SK-N-SH treated with all-trans-retinoic acid at 6 μM for 48 hours (cell line): ENCODE measurements around the gene NELFCD.

Source experiments
- ATAC-seq: fragments of 200-7000 bp; cut with Tn5 transposase; 3 replicates; pipeline ENCODE4 v1.9.1; 2020; ENCODE audit warnings: mild to moderate bottlenecking, moderate library complexity
- BACH2 ChIP-seq: fragments of 250-450 bp; sonication (Bioruptor Pico); IDR thresholded peaks from 2 replicates; pipeline ENCODE4 v1.9.0; 2021; ENCODE audit warnings: mild to moderate bottlenecking, borderline replicate concordance
- CSDC2 ChIP-seq: fragments of 250-450 bp; sonication (Bioruptor Pico); IDR thresholded peaks from 2 replicates; pipeline ENCODE4 v1.5.0; 2020; ENCODE audit warnings: mild to moderate bottlenecking, moderate library complexity
- ESRRG ChIP-seq: fragments of 250-450 bp; sonication (Bioruptor Pico); IDR thresholded peaks from 2 replicates; pipeline ENCODE4 v1.6.1; 2021; ENCODE audit warnings: mild to moderate bottlenecking
- OSR1 ChIP-seq: fragments of 250-450 bp; sonication (Bioruptor Pico); IDR thresholded peaks from 2 replicates; pipeline ENCODE4 v1.8.0; 2022; ENCODE audit warnings: moderate library complexity, mild to moderate bottlenecking, inconsistent platforms
- RARB ChIP-seq: fragments of 250-450 bp; sonication (Bioruptor Pico); IDR thresholded peaks from 2 replicates; pipeline ENCODE4 v1.8.0; 2021; ENCODE audit warnings: mild to moderate bottlenecking, moderate library complexity
- SNAI2 ChIP-seq: fragments of 250-450 bp; sonication (Bioruptor Pico); IDR thresholded peaks from 2 replicates; pipeline ENCODE4 v1.5.0; 2020; ENCODE audit warnings: mild to moderate bottlenecking, moderate library complexity
- TCF4 ChIP-seq: fragments of 250-450 bp; sonication (Bioruptor Pico); IDR thresholded peaks from 2 replicates; pipeline ENCODE4 v1.8.0; 2021; ENCODE audit warnings: mild to moderate bottlenecking, moderate library complexity, borderline replicate concordance
- ZC3H10 ChIP-seq: fragments of 250-450 bp; sonication (Bioruptor Pico); IDR thresholded peaks from 2 replicates; pipeline ENCODE4 v1.5.1; 2021; ENCODE audit warnings: mild to moderate bottlenecking, moderate library complexity
- ZFP3 ChIP-seq: fragments of 250-450 bp; sonication (Bioruptor Pico); IDR thresholded peaks from 2 replicates; pipeline ENCODE4 v1.5.0; 2020; ENCODE audit warnings: mild to moderate bottlenecking, moderate library complexity
- ZFP30 ChIP-seq: fragments of 450-650 bp; formaldehyde crosslinking; IDR thresholded peaks from 2 replicates; pipeline ENCODE4 v1.5.0; 2022; ENCODE audit warnings: mild to moderate bottlenecking, moderate library complexity
- ZNF70 ChIP-seq: fragments of 450-650 bp; formaldehyde crosslinking; IDR thresholded peaks from 2 replicates; pipeline ENCODE4 v1.5.0; 2020; ENCODE audit warnings: mild to moderate bottlenecking, moderate library complexity
- ZNF8 ChIP-seq: fragments of 450-650 bp; formaldehyde crosslinking; IDR thresholded peaks from 2 replicates; pipeline ENCODE4 v1.5.0; 2020; ENCODE audit warnings: mild to moderate bottlenecking, moderate library complexity
- TF ChIP-seq, protein P1 (sequence below): fragments of 250-450 bp; sonication (Bioruptor Pico); IDR thresholded peaks from 2 replicates; pipeline ENCODE4 v1.5.1; 2020; ENCODE audit warnings: low read depth, mild to moderate bottlenecking, moderate library complexity
- TF ChIP-seq, protein P2 (sequence below): fragments of 250-450 bp; sonication (Bioruptor Pico); IDR thresholded peaks from 2 replicates; pipeline ENCODE4 v1.8.0; 2020; ENCODE audit warnings: mild to moderate bottlenecking, moderate library complexity, borderline replicate concordance
- TF ChIP-seq, protein P3 (sequence below): fragments of 250-450 bp; sonication (Bioruptor Pico); IDR thresholded peaks from 2 replicates; pipeline ENCODE4 v1.5.0; 2020; ENCODE audit warnings: mild to moderate bottlenecking, moderate library complexity
- TF ChIP-seq, protein P4 (sequence below): fragments of 250-450 bp; sonication (Bioruptor Pico); IDR thresholded peaks from 2 replicates; pipeline ENCODE4 v1.8.0; 2021; ENCODE audit warnings: low read depth, mild to moderate bottlenecking, moderate library complexity, borderline replicate concordance
- TF ChIP-seq, protein P5 (sequence below): fragments of 250-450 bp; sonication (Bioruptor Pico); IDR thresholded peaks from 2 replicates; pipeline ENCODE4 v1.5.1; 2021; ENCODE audit warnings: mild to moderate bottlenecking, moderate library complexity

NELFCD gene

DNA sequence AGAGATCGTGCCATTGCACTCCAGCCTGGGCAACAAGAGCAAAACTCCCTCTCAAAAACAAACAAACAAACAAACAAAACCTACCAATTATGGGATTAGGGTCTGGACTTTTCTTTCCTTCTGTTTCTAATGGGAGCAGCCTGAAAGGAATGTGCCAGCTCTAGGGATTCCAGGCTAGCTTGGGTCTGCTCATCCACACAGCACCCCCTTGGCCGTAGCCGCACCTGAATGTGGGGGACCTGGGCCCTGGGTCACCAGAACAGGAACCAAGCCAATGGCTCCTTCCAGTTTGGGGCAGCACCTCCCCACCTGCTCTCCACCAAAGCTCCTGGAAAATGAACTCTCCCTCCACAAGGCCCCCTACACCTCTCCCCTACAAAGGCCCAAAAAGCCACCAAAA, 19.3 kb downstream of the NELFCD start:
- no peak for ATAC-seq
- no peak for TF ChIP-seq TCF4
- TF ChIP-seq RARB = no peak
- TF ChIP-seq, protein P1, sequence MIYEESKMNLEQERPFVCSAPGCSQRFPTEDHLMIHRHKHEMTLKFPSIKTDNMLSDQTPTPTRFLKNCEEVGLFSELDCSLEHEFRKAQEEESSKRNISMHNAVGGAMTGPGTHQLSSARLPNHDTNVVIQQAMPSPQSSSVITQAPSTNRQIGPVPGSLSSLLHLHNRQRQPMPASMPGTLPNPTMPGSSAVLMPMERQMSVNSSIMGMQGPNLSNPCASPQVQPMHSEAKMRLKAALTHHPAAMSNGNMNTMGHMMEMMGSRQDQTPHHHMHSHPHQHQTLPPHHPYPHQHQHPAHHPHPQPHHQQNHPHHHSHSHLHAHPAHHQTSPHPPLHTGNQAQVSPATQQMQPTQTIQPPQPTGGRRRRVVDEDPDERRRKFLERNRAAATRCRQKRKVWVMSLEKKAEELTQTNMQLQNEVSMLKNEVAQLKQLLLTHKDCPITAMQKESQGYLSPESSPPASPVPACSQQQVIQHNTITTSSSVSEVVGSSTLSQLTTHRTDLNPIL = no peak
- no peak for TF ChIP-seq ZFP3 (CRISPR knock-in tag)
- TF ChIP-seq OSR1 (CRISPR knock-in tag) = no peak
- no peak for TF ChIP-seq ZC3H10 (CRISPR knock-in tag)
- TF ChIP-seq ZNF70 (CRISPR knock-in tag) = no peak
- no peak for TF ChIP-seq BACH2 (CRISPR knock-in tag)
- TF ChIP-seq ZFP30 (CRISPR knock-in tag) = no peak
- TF ChIP-seq, all 23 proteins: peak for 0

DNA sequence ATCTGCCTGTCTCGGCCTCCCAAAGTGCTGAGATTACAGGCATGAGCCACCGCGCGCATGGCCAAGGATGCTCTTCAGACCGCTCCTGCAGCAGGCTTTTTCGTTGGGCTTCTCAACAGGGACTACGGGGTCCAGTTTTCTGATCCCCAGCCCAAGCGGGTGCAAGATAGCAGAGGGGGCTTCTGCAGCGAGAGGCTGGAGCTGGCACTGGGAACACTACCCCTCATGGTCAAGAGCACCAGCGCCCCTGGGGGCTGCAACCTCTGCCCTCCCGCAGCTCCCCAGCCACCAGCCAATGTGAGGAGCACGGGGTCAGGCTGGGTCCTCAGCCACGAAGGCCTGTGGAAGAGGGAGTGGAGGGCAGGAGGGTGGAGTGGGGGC, 20.0 kb downstream of the NELFCD start:
- no peak for ATAC-seq
- TF ChIP-seq SNAI2 (CRISPR knock-in tag) (no peak), CSDC2 (no peak), ZFP30 (CRISPR knock-in tag) (no peak), ZNF8 (CRISPR knock-in tag) (no peak)
- TF ChIP-seq, protein P1 = no peak
- TF ChIP-seq, protein P2, sequence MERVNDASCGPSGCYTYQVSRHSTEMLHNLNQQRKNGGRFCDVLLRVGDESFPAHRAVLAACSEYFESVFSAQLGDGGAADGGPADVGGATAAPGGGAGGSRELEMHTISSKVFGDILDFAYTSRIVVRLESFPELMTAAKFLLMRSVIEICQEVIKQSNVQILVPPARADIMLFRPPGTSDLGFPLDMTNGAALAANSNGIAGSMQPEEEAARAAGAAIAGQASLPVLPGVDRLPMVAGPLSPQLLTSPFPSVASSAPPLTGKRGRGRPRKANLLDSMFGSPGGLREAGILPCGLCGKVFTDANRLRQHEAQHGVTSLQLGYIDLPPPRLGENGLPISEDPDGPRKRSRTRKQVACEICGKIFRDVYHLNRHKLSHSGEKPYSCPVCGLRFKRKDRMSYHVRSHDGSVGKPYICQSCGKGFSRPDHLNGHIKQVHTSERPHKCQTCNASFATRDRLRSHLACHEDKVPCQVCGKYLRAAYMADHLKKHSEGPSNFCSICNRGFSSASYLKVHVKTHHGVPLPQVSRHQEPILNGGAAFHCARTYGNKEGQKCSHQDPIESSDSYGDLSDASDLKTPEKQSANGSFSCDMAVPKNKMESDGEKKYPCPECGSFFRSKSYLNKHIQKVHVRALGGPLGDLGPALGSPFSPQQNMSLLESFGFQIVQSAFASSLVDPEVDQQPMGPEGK = no peak
- TF ChIP-seq, protein P3, sequence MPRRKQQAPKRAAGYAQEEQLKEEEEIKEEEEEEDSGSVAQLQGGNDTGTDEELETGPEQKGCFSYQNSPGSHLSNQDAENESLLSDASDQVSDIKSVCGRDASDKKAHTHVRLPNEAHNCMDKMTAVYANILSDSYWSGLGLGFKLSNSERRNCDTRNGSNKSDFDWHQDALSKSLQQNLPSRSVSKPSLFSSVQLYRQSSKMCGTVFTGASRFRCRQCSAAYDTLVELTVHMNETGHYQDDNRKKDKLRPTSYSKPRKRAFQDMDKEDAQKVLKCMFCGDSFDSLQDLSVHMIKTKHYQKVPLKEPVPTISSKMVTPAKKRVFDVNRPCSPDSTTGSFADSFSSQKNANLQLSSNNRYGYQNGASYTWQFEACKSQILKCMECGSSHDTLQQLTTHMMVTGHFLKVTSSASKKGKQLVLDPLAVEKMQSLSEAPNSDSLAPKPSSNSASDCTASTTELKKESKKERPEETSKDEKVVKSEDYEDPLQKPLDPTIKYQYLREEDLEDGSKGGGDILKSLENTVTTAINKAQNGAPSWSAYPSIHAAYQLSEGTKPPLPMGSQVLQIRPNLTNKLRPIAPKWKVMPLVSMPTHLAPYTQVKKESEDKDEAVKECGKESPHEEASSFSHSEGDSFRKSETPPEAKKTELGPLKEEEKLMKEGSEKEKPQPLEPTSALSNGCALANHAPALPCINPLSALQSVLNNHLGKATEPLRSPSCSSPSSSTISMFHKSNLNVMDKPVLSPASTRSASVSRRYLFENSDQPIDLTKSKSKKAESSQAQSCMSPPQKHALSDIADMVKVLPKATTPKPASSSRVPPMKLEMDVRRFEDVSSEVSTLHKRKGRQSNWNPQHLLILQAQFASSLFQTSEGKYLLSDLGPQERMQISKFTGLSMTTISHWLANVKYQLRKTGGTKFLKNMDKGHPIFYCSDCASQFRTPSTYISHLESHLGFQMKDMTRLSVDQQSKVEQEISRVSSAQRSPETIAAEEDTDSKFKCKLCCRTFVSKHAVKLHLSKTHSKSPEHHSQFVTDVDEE = no peak
- TF ChIP-seq, protein P4, sequence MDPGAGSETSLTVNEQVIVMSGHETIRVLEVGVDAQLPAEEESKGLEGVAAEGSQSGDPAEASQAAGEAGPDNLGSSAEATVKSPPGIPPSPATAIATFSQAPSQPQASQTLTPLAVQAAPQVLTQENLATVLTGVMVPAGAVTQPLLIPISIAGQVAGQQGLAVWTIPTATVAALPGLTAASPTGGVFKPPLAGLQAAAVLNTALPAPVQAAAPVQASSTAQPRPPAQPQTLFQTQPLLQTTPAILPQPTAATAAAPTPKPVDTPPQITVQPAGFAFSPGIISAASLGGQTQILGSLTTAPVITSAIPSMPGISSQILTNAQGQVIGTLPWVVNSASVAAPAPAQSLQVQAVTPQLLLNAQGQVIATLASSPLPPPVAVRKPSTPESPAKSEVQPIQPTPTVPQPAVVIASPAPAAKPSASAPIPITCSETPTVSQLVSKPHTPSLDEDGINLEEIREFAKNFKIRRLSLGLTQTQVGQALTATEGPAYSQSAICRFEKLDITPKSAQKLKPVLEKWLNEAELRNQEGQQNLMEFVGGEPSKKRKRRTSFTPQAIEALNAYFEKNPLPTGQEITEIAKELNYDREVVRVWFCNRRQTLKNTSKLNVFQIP = no peak
- TF ChIP-seq, all 23 proteins: peak for 0

DNA sequence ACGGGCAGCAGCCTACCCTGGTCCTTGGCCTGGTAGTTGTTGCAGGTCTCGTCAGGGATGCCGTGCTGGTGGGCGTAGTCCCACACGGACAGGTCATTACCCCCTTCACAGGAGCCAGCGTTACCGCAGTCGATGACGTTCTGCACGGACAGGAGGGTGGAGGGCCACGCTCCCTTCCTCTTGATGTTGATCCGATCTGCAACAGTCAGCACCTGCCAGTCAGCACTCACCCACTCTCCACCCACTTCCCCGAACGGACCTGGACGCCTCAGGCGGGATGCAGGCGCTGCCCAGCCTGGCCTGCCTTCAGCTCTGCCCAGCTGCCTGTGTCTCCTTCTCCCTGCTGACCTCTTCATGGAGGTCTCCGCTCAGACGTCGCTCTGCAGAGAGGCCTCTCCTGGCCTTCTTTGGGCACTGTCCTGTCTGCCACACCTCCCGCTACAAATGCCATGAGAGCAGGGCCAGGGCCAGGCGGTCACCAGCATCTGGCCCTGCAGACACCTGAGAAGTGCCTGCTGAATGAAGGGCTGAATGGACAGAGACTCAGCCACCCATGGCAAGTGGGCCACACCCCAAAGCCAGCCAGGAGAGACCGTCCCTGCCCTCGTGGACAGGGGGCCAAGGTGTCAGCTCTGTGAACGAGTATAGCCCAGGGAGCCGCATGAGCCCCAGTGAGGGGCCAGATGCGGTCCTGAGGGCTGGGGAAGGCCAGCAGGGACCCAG, 20.6 kb downstream of the NELFCD start:
- TF ChIP-seq, protein P3 = no peak
- TF ChIP-seq OSR1 (CRISPR knock-in tag) = no peak
- no peak for ATAC-seq

DNA sequence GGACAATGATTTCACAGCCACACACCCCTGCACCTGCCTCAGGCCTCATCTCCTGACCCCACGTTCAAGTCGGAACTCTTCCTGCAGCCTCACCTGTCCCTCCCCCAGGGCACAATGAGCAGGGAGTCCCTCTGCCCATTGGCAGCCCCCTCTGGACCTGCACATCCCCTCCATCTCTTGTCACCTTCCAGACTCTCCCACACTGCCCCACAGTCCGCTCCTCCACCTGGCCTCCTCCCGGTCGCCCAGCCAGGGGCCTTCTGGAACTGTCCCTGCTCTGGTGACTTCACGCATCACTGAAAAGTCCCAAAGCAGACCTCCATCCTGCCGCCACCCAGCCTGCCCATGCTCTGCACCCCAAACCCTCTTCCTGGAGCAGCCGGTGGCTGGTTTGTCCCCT, 21.3 kb downstream of the NELFCD start:
- TF ChIP-seq, protein P4 = no peak
- TF ChIP-seq RARB (no peak), ESRRG (CRISPR knock-in tag) (no peak), ZNF8 (CRISPR knock-in tag) (no peak)
- TF ChIP-seq, protein P5, sequence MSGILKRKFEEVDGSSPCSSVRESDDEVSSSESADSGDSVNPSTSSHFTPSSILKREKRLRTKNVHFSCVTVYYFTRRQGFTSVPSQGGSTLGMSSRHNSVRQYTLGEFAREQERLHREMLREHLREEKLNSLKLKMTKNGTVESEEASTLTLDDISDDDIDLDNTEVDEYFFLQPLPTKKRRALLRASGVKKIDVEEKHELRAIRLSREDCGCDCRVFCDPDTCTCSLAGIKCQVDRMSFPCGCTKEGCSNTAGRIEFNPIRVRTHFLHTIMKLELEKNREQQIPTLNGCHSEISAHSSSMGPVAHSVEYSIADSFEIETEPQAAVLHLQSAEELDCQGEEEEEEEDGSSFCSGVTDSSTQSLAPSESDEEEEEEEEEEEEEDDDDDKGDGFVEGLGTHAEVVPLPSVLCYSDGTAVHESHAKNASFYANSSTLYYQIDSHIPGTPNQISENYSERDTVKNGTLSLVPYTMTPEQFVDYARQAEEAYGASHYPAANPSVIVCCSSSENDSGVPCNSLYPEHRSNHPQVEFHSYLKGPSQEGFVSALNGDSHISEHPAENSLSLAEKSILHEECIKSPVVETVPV = no peak
- TF ChIP-seq, all 23 proteins: peak for 0
- ATAC-seq = no peak
